Activated T-cell treated with anti-CD3 and anti-CD28 coated beads, Interleukin-2, amount 50 U/mL, for 24 hours (primary cell): ENCODE data around the gene CLEC1A.
"Not testable (repeated sequence)": the region's sequence is repeated elsewhere in the genome, so short reads cannot be mapped to it uniquely, and the experiment has no call there.

Experiments
- DNase-seq: peaks from one replicate; pipeline ENCODE4 v3.0.0-alpha.2; 2020
- H3K27ac Mint-ChIP-seq: 2 replicates; pipeline ENCODE4 v1.8.0; 2020; ENCODE audit warnings: mild to moderate bottlenecking, mixed read lengths
- H3K27me3 Mint-ChIP-seq: 2 replicates; pipeline ENCODE4 v1.8.0; 2020; ENCODE audit warnings: mixed read lengths
- H3K36me3 Mint-ChIP-seq: 2 replicates; pipeline ENCODE4 v1.8.0; 2020; ENCODE audit warnings: low read depth, mixed read lengths
- H3K4me1 Mint-ChIP-seq: 2 replicates; pipeline ENCODE4 v1.8.0; 2020; ENCODE audit warnings: low read depth, mixed read lengths
- H3K4me3 Mint-ChIP-seq: 2 replicates; pipeline ENCODE4 v1.8.0; 2020; ENCODE audit warnings: mild to moderate bottlenecking, moderate library complexity, mixed read lengths
- H3K9me3 Mint-ChIP-seq: 2 replicates; pipeline ENCODE4 v1.8.0; 2020; ENCODE audit warnings: mixed read lengths

The CLEC1A gene

GRCh38 chr12:10048526-10048925, 50.3 kb downstream of the CLEC1A start:
- Mint-ChIP-seq H3K27me3 (peaks cover 34% of the 10 kb centered on the region), H3K27ac (no peak overlapping the region), H3K9me3 (no peaks in the 10 kb centered on the region), H3K4me3 (no peak overlapping the region), H3K4me1 (peaks cover 7% of the 10 kb centered on the region), H3K36me3 (no peaks in the 10 kb centered on the region)
- DNase-seq: no peak

- H3K9me3 Mint-ChIP-seq: no peaks in the 10 kb centered on the region
- no peak overlapping the region for H3K4me3 Mint-ChIP-seq
- no peak overlapping the region for H3K27ac Mint-ChIP-seq
- no peaks in the 10 kb centered on the region for H3K36me3 Mint-ChIP-seq
- H3K27me3 Mint-ChIP-seq: peaks cover 16% of the 10 kb centered on the region
- no peaks in the 10 kb centered on the region for H3K4me1 Mint-ChIP-seq
- DNase-seq: no peak
These were observed 56.6 kb downstream of the CLEC1A start for GRCh38 chr12:10042167-10042566.

GRCh38 chr12:10033783-10034545, 64.8 kb downstream of the CLEC1A start:
- Mint-ChIP-seq H3K4me3 (no peak overlapping the region), H3K27me3 (no peaks in the 10 kb centered on the region), H3K27ac (no peak overlapping the region), H3K4me1 (no peaks in the 10 kb centered on the region), H3K36me3 (no peaks in the 10 kb centered on the region), H3K9me3 (no peaks in the 10 kb centered on the region)
- DNase-seq: no peak

GRCh38 chr12:10031771-10032175, 67.0 kb downstream of the CLEC1A start:
- Mint-ChIP-seq H3K27me3 (no peaks in the 10 kb centered on the region), H3K27ac (no peak overlapping the region), H3K36me3 (no peaks in the 10 kb centered on the region), H3K4me1 (no peaks in the 10 kb centered on the region), H3K9me3 (no peaks in the 10 kb centered on the region), H3K4me3 (no peak overlapping the region)
- DNase-seq: no peak

- no peaks in the 10 kb centered on the region for H3K36me3 Mint-ChIP-seq
- no peak overlapping the region for H3K27ac Mint-ChIP-seq
- no peaks in the 10 kb centered on the region for H3K9me3 Mint-ChIP-seq
- no peak for DNase-seq
- H3K4me3 Mint-ChIP-seq: no peak overlapping the region
- no peaks in the 10 kb centered on the region for H3K4me1 Mint-ChIP-seq
- H3K27me3 Mint-ChIP-seq: no peaks in the 10 kb centered on the region
These were observed 67.5 kb downstream of the CLEC1A start for GRCh38 chr12:10031321-10031720.

- no peaks in the 10 kb centered on the region for H3K36me3 Mint-ChIP-seq
- H3K27me3 Mint-ChIP-seq: no peaks in the 10 kb centered on the region
- H3K4me1 Mint-ChIP-seq: no peaks in the 10 kb centered on the region
- no peak for DNase-seq
- no peaks in the 10 kb centered on the region for H3K9me3 Mint-ChIP-seq
- no peak within 1 kb of the TSS for H3K4me3 Mint-ChIP-seq
- H3K27ac Mint-ChIP-seq: no peak within 1 kb of the TSS
These were observed 68.3 kb downstream of the CLEC1A start, which contains the start of gene CLEC9A for GRCh38 chr12:10030446-10030845. TSS of gene CLEC9A (plus strand) at chr12:10030682. CDS start at chr12:10052688, 22,006 bp downstream.

- Mint-ChIP-seq H3K27ac (no peak overlapping the region), H3K36me3 (no peaks in the 10 kb centered on the region), H3K9me3 (no peaks in the 10 kb centered on the region), H3K4me1 (no peaks in the 10 kb centered on the region), H3K27me3 (no peaks in the 10 kb centered on the region), H3K4me3 (no peak overlapping the region)
- no peak for DNase-seq
These were observed 71.1 kb downstream of the CLEC1A start for GRCh38 chr12:10027721-10028120.

- H3K27me3 Mint-ChIP-seq: no peaks in the 10 kb centered on the region
- no peak for DNase-seq
- H3K36me3 Mint-ChIP-seq: no peaks in the 10 kb centered on the region
These were observed 71.5 kb downstream of the CLEC1A start for GRCh38 chr12:10027311-10027710.

GRCh38 chr12:10026666-10027065, 72.1 kb downstream of the CLEC1A start:
- H3K4me1 Mint-ChIP-seq, H3K27ac Mint-ChIP-seq, H3K4me3 Mint-ChIP-seq, DNase-seq, H3K36me3 Mint-ChIP-seq, H3K9me3 Mint-ChIP-seq, H3K27me3 Mint-ChIP-seq: not testable (repeated sequence)

More at GRCh38 chr12:10027311-10027710, 71.5 kb downstream of the CLEC1A start:
- Mint-ChIP-seq H3K9me3 (no peaks in the 10 kb centered on the region), H3K4me1 (no peaks in the 10 kb centered on the region), H3K4me3 (no peak overlapping the region), H3K27ac (no peak overlapping the region)

- no peak overlapping the region for H3K27ac Mint-ChIP-seq
- no peaks in the 10 kb centered on the region for H3K27me3 Mint-ChIP-seq
- H3K9me3 Mint-ChIP-seq: no peaks in the 10 kb centered on the region
- no peaks in the 10 kb centered on the region for H3K36me3 Mint-ChIP-seq
- no peak for DNase-seq
- H3K4me1 Mint-ChIP-seq: no peaks in the 10 kb centered on the region
- no peak overlapping the region for H3K4me3 Mint-ChIP-seq
These were observed 73.5 kb downstream of the CLEC1A start for GRCh38 chr12:10025236-10025635.

GRCh38 chr12:10021342-10021741, 77.4 kb downstream of the CLEC1A start:
- no peak for DNase-seq
- H3K36me3 Mint-ChIP-seq: no peaks in the 10 kb centered on the region
- no peak overlapping the region for H3K4me3 Mint-ChIP-seq
- H3K4me1 Mint-ChIP-seq: no peaks in the 10 kb centered on the region
- H3K27me3 Mint-ChIP-seq: no peaks in the 10 kb centered on the region
- H3K27ac Mint-ChIP-seq: no peak overlapping the region
- no peaks in the 10 kb centered on the region for H3K9me3 Mint-ChIP-seq
